Fibroblast of the conjunctiva (primary cell): ENCODE measurements around the gene SLC35D2.
"Not testable (repeated sequence)": the region's sequence is repeated elsewhere in the genome, so short reads cannot be mapped to it uniquely, and the experiment has no call there.

ENCODE experiments used
- DNase-seq: peaks from one replicate; pipeline ENCODE4 v3.0.0-alpha.2; 2010; ENCODE audit warnings: low read depth

SLC35D2 gene

DNA sequence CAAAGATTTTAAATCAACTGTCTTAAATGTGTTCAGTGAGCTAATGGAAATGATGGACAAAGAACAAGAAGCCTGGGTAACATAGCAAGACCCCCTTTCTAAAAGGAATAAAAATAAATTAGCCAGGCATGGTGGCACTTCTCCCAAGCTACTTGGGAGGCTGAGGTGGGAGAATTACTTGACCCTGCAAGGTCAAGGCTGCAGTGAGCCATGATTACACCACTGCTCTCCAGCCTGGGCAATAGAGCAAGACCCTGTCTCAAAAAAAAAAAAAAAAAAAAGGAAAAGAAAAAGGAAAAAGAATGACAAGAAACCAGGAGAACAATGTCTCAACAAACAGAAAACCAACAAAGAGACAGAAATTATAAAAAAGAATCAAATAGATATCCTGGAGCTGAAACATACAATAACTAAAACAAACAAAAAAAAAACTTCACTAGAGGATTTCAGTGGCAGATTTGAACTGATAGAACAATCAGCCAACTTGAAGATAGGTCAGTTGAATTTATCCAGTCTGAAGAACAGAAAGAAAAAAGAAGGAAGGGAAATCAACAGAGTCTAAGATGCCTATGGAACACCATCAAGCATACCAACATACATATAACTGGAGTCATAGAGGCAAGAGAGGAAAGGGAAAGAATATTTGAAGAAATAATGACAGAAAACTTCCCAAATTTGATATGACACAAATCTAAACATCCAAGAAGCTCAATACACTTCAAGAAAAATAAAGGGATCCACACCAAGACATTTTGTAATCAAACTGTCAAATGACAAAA is 16.8 kb upstream of the SLC35D2 start:
- no peak for DNase-seq

GRCh38 chr9:96399325-96399633 is 15.8 kb upstream of the SLC35D2 start:
- DNase-seq = no peak

- no peak for DNase-seq
Measured at GRCh38 chr9:96398582-96399324, 15.2 kb upstream of the SLC35D2 start.

GRCh38 chr9:96395964-96396363 is 12.5 kb upstream of the SLC35D2 start:
- DNase-seq = no peak

DNA sequence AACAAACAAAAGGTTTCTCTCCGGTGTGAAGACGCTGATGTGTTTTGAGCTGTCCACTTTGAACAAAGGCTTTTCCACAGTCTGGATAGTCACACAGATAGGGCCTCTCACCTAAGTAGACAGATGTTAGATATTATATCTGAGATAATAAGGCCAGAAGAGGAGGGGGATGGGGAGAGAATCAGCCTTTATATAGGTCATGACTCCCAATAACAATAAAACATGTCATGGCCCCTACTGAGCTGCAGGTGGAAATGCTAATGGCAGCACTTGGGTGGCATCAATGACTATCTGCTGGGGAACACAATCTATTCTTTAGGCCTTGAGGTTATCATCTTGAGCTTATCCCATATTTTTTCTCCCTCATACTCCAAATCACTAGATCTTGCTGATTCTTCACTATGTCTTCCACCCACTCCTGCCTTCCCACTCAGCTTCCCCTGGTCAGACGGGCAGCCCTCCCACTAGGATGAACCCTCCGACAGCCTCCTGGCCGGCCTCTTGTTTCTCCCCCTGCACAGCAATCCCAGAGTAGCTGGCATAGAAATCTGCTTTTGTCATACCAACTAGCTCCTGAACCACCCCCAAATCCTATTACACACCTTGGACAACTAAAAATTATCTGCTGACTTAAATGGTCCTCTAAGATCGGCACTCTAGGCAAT is 11.5 kb upstream of the SLC35D2 start:
- DNase-seq = no peak

GRCh38 chr9:96392263-96392662 is 8.8 kb upstream of the SLC35D2 start:
- DNase-seq = no peak

- no peak for DNase-seq
Measured at GRCh38 chr9:96391021-96391765, 7.7 kb upstream of the SLC35D2 start.

DNA sequence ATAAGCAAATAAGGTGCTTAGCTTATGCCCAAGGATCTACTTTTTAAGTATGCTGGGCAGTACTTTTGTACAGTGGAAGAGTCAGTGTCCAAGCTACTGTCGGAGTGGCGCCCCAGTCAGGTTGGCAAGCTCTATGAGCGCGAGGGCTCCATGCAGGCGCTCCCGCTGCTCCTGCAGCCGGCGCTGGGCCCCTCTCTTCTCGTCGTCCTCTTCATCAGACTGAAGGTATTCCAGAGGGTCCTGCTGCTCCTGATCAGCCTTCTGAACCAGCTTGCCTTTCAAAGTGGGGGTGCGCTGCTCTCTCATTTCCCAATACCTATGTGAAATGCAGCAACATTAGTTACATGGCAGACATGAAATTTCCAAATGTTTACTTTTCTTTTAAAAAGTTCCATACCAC is 4.6 kb upstream of the SLC35D2 start:
- DNase-seq = no peak

- DNase-seq = no peak
Measured at GRCh38 chr9:96386157-96386556, 2.6 kb upstream of the SLC35D2 start.

- DNase-seq = no peak
Measured at GRCh38 chr9:96382839-96383164, 709 bp downstream of the SLC35D2 start.

DNA sequence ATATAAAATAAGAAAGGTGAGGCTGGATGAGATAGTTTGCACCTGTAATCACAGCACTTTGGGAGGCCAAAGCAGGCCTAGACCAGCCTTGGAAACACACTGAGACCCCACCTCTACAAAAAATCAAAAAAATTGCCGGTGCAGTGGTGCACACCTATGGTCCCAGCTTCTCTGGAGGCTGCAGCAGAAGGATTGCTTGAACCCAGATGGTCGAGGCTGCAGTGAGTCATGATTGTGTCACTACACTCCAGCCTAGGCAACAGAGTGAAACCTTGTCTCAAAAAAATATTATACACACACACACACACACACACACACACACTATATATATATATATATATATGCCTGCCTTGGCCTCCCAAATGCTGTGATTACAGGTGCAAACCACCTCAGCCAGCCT is 1.3 kb downstream of the SLC35D2 start:
- DNase-seq = no peak

GRCh38 chr9:96381696-96382095 is 1.8 kb downstream of the SLC35D2 start:
- no peak for DNase-seq

GRCh38 chr9:96381125-96381524 is 2.4 kb downstream of the SLC35D2 start:
- DNase-seq = no peak

DNA sequence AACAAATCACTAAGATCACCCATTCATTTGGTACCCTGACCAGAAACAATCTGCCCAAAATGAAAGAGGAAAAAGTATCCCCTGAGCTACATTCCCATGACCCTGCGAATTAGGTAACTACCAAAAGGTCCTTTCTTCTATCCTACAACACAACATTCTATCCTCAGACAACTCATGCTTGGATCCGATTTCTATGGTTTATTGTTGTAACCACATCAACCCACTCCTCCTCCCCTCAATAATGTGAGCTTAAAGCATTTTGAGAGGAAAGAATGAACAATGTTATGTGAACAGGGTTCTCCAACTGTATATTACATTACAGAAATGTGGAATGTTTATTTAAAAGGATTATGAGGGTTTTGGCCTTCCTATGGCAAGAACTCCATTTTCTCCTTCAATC is 4.0 kb downstream of the SLC35D2 start:
- no peak for DNase-seq

DNA sequence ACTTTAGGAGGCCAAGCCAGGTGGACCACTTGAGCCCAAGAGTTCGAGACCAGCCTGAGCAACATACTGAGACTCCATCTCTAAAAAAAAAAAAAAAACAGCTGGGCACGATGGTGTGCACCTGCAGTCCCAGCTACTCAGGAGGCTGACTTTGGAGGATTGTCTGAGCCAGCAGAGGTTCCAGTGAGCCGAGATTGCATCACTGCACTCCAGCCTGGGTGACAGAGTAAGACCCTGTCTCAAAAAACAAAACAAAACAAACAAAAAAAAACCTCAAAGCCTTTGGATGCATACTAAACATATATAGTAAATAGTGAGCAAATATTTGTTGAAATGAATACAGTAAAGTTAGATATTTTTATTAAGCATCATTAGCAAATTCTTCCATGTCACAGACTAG is 5.3 kb downstream of the SLC35D2 start:
- no peak for DNase-seq

- no peak for DNase-seq
Measured at GRCh38 chr9:96376891-96377874, 6.3 kb downstream of the SLC35D2 start.

- DNase-seq = not testable (repeated sequence)
Measured at GRCh38 chr9:96375507-96375906, 8.0 kb downstream of the SLC35D2 start.

- no peak for DNase-seq
Measured at GRCh38 chr9:96367943-96368342, 15.6 kb downstream of the SLC35D2 start.

DNA sequence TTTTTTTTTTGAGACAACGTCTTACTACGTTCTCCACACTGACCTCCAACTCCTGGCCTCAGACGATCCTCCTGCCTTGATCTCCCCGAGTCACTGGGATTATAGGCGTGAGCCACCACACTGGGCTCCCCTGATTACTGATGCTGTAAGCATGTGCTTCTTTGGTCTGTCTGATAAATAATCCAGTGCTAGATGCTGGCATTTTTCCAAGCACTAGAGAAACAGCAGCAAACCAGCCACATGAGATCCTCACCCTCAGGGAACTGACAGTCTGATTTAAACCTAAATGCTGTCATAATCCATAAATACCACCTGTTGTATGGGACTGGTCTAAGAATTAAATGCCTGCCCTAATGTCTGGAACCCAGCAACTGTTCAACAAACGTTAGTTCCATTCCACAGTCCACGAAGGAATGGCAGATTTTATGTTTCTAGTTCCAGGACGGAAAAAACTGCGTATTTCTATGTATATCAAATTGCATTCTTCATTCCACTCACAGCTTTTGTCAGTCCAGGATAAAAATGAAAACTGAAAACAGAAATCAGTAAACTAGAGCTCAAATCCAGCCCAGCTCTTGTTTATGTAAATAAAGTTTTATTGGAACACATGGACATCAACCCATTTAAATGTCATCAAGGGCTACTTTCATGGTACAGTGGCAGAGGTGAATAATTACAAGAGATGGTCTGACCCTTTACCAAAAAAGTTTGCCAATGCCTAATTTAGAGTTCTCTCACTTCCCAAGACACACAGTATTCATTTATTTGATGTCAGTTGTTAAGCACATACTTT is 20.1 kb downstream of the SLC35D2 start:
- no peak for DNase-seq

GRCh38 chr9:96362119-96362518 is 21.4 kb downstream of the SLC35D2 start:
- DNase-seq = not testable (repeated sequence)

DNA sequence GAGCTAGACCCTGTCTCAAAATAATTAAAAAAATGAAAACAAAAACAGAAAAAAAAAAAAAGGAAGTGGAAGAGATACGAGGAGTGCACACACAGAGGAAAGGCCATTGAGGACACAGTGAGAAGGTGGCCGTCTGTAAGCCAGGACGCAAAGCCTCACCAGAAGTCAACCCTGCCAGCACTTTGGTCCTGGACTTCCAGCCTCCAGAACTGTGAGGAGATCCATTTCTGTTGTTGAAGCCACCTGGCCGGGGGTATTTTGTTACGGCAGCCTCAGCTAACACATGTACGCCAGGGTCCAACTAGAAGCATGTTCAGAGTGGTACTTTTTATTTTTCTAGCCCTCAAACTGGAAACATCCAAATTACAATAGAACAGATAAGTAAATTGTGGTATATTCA is 21.8 kb downstream of the SLC35D2 start:
- no peak for DNase-seq
